Inferior parietal cortex (tissue), 1 donor: ENCODE data around the gene CXCL3.

ENCODE experiments used
- DNase-seq: peaks from one replicate; pipeline ENCODE4 v3.0.0-alpha.2; 2016; ENCODE audit errors: extremely low spot score

The CXCL3 gene

DNA sequence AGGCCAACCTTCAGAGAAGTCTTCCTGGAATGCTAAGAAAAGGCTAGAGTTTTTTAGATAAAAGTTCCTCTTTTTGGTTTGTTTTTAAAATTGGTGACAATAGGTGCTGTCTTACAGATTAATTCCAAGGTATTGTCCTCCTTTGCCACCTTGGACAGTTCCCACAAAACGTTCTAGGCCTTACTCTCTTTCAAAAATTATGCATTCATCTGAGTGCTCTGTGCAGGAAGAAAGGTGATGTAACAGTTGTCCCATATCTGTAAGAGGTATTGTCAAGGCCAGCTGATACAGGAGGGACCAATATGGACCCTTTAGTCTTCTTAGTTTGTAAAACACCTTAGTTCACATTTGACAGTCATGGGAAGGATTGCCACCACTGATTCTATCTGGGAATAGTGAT, 24.2 kb downstream of the CXCL3 start:
- no peak for DNase-seq

DNA sequence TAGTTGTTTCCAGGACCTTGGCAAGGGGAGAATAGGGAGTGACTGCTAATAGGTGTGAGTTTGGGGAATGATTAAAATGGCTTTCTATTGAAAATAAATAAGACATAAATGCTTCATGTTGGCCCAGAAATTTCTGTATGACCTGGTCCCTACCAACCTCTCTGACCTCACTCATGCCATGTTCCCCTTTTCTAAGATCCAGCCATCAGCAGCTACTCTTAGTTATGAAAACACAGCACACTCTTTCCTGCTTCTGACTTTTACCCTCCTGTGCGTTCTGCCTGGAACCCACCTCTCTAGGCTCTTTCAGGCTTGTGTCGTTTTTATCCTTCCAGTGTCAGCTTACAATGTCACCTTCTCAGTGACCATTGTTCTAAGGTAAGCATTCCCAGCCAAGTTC, 25.2 kb downstream of the CXCL3 start:
- DNase-seq: no peak

GRCh38 chr4:74012130-74012529, 26.4 kb downstream of the CXCL3 start:
- no peak for DNase-seq

DNA sequence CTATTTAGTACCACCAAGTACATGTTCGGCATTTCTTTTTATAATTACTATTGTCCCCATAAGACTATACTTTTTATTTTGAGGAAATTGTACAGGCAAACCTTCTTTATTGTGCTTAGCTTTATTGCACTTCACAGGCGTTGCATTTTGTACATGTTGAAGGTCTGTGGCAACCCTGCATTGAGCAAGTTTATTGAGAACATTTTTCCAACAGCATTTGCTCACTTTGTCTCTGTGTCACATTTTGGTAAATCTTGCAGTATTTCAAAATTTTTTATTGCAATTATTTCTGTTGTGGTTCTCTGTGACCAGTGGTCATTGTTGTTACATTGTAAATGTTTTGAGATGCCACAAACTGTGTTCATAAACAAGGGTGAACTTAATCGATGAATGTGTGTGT, 29.2 kb downstream of the CXCL3 start:
- DNase-seq: no peak

GRCh38 chr4:74006009-74006476, 32.4 kb downstream of the CXCL3 start:
- DNase-seq: no peak

- DNase-seq: no peak
Observed at GRCh38 chr4:74005528-74005927, 33.0 kb downstream of the CXCL3 start.

DNA sequence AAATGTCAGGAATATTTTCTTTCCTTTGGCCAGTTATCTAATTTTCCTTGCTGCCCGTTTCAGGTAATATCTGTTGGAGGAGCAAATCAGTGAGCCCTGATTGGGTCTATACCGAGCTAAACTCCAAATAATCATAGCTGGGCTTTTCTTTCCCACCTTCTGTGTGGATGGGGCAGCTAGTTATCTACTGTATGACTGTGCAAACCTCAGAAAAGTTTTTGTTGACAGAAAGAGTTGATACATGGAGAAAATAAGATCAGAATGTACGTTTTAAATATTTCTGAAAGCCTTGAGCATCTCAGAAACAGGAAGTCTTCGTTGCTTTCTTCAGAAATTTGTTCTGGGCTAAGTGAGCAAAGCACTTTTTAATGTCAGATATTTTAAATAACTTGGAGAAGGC, 33.8 kb downstream of the CXCL3 start:
- no peak for DNase-seq

- DNase-seq: no peak
Observed at GRCh38 chr4:74000301-74000700, 38.2 kb downstream of the CXCL3 start.

GRCh38 chr4:73998040-73999011, 40.2 kb downstream of the CXCL3 start, which contains the start of gene CXCL5:
CXCL5 (minus strand) TSS chr4:73998677; CDS start chr4:73998581, 96 bp downstream.
- DNase-seq: no peak

- no peak for DNase-seq
Observed at GRCh38 chr4:73992050-73992449, 46.4 kb downstream of the CXCL3 start.

- no peak for DNase-seq
Observed at GRCh38 chr4:73991742-73992000, 46.8 kb downstream of the CXCL3 start.

DNA sequence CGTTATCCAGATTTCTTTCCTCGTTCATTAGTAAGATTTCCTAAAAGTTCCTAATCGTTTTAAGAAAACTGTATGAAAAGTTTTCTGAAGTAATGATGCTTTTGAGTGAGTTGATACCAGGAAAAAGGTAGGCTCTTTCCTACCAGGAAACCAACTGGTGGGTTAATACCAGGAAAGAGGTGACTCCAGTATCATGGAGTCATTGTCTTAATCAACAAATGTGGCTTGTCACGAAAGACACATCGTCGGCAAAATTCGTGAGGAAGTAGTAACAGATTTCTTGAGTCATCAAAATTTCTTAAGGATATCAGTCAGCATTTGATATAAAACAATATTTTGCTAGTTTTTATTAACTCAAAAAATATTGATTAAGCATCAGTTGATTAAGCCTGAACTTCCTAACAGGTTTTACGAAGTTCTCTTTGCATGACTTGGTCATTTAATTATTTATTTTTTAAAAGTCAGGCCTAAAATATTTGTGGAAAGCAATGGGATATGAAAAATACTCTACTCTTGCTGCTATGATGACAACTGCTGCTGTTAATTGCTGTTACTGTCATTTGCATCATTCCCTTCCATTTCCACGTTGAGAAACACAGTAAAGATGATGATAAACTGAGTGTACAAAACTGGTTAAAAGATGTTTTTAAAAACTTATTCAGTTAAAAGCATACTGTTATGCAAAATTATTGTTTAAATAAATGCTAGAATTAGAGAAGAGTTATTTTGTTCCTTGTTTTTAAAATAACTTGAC, 47.3 kb downstream of the CXCL3 start:
- DNase-seq: no peak

DNA sequence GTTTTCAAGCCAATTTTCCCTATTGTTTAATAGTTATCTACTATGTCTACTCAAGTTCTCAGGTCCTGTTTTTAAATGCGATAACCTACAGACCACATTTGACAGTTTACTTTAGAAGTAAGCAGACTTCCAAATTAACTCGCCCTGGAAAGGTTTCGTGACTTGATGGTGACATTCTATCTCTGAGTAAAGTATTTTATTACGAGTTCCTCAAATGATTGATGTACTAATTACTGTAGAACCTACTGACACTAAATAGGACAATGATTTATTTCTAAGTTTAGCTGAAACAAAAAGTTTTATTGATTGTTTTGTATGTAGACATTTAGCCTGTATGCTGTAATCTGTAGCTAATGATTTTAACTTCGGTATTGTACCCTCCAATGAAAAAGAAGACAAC, 48.6 kb downstream of the CXCL3 start:
- no peak for DNase-seq

- DNase-seq: no peak
Observed at GRCh38 chr4:73989031-73989430, 49.5 kb downstream of the CXCL3 start.

GRCh38 chr4:73988061-73988460, 50.4 kb downstream of the CXCL3 start, which contains the start of gene PPBP:
PPBP (minus strand) TSS chr4:73988190; CDS start chr4:73988103, 87 bp downstream.
- DNase-seq: no peak
